SK-N-MC (cell line): ENCODE results near the gene AP3S2.

ENCODE experiments used
- EZH2 ChIP-seq: fragments of 200-600 bp; sonication (generic); IDR thresholded peaks from one replicate; pipeline ENCODE4 v1.6.1; 2017; ENCODE audit warnings: antibody characterized with exemption
- POLR2AphosphoS5 ChIP-seq: IDR thresholded peaks from 2 replicates; pipeline ENCODE4 v1.6.1; 2012; ENCODE audit warnings: mild to moderate bottlenecking, low read depth, low read length, borderline replicate concordance

GRCh38 chr15:89839167-89839810, 54.5 kb downstream of the AP3S2 start:
- TF ChIP-seq POLR2AphosphoS5 = no peak
- no peak for TF ChIP-seq EZH2
